ENCODE results near the gene CHCHD1. TPM values are rescaled to one million over a fixed set of nuclear protein-coding genes. Genes with fewer than 3 reads are reported as not detected.

CHCHD1 gene
- total and polyA plus RNA-seq, 2 experiments from 2014 or later = 45.3 to 95.2 TPM

- Histone ChIP-seq H3K9me2 (replicated peaks; ENCODE audit: insufficient read depth) (no peaks in the 10 kb centered on the region), H3K9me3 (ENCODE audit: low read depth) (no peaks in the 10 kb centered on the region), H3K27ac (no peak overlapping the region), H3K36me3 (replicated peaks; ENCODE audit: insufficient read depth, low read depth) (no peaks in the 10 kb centered on the region), H3K27me3 (no peaks in the 10 kb centered on the region), H3K79me2 (no peaks in the 10 kb centered on the region), H2AFZ (no peak overlapping the region), H3K4me1 (ENCODE audit: insufficient read depth) (no peaks in the 10 kb centered on the region), H4K20me1 (ENCODE audit: insufficient read depth, poor library complexity, severe bottlenecking) (no peaks in the 10 kb centered on the region), H3K4me3 (no peak overlapping the region), H3K4me2 (no peak overlapping the region)
- DNase-seq (ENCODE audit: low spot score) = no peak
- TF ChIP-seq EZH2 (IDR thresholded peaks at IDR 0.05; ENCODE audit: borderline replicate concordance) = no peak
- TF ChIP-seq, protein P1, sequence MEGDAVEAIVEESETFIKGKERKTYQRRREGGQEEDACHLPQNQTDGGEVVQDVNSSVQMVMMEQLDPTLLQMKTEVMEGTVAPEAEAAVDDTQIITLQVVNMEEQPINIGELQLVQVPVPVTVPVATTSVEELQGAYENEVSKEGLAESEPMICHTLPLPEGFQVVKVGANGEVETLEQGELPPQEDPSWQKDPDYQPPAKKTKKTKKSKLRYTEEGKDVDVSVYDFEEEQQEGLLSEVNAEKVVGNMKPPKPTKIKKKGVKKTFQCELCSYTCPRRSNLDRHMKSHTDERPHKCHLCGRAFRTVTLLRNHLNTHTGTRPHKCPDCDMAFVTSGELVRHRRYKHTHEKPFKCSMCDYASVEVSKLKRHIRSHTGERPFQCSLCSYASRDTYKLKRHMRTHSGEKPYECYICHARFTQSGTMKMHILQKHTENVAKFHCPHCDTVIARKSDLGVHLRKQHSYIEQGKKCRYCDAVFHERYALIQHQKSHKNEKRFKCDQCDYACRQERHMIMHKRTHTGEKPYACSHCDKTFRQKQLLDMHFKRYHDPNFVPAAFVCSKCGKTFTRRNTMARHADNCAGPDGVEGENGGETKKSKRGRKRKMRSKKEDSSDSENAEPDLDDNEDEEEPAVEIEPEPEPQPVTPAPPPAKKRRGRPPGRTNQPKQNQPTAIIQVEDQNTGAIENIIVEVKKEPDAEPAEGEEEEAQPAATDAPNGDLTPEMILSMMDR (IDR thresholded peaks at IDR 0.05; ENCODE audit: poor library complexity) = no peak
- no peak for TF ChIP-seq EZH2phosphoT487 (IDR thresholded peaks at IDR 0.05; ENCODE audit: low read depth, severe bottlenecking, unreplicated experiment)
- 94% methylated on average over 10 of the region's 10 CpGs for WGBS (ENCODE audit: low lambda C conversion rate, missing lambda C conversion rate)
Observed at GRCh38 chr10:73798927-73799560, 17.2 kb downstream of the CHCHD1 start.

- no peak overlapping the region for H3K4me2 ChIP-seq
- no peak for DNase-seq (ENCODE audit: low spot score)
- H3K9me2 ChIP-seq (replicated peaks; ENCODE audit: insufficient read depth) = no peaks in the 10 kb centered on the region
- no peaks in the 10 kb centered on the region for H3K27me3 ChIP-seq
- H3K27ac ChIP-seq = no peak overlapping the region
- no peaks in the 10 kb centered on the region for H3K36me3 ChIP-seq (replicated peaks; ENCODE audit: insufficient read depth, low read depth)
- no peak overlapping the region for H3K4me3 ChIP-seq
- TF ChIP-seq EZH2phosphoT487 (IDR thresholded peaks at IDR 0.05; ENCODE audit: low read depth, severe bottlenecking, unreplicated experiment) (no peak), EZH2 (IDR thresholded peaks at IDR 0.05; ENCODE audit: borderline replicate concordance) (no peak)
- TF ChIP-seq, protein P1 (IDR thresholded peaks at IDR 0.05; ENCODE audit: poor library complexity) = no peak
- no peaks in the 10 kb centered on the region for H3K4me1 ChIP-seq (ENCODE audit: insufficient read depth)
- H3K9me3 ChIP-seq (ENCODE audit: low read depth) = no peaks in the 10 kb centered on the region
- no peaks in the 10 kb centered on the region for H4K20me1 ChIP-seq (ENCODE audit: insufficient read depth, poor library complexity, severe bottlenecking)
- H3K79me2 ChIP-seq = no peaks in the 10 kb centered on the region
- no peak overlapping the region for H2AFZ ChIP-seq
- WGBS (ENCODE audit: low lambda C conversion rate, missing lambda C conversion rate) = 88% methylated on average over 9 of the region's 9 CpGs
Observed at GRCh38 chr10:73799899-73800559, 18.2 kb downstream of the CHCHD1 start.

GRCh38 chr10:73800560-73801252, 18.9 kb downstream of the CHCHD1 start:
- DNase-seq (ENCODE audit: low spot score) = no peak
- Histone ChIP-seq H4K20me1 (ENCODE audit: insufficient read depth, poor library complexity, severe bottlenecking) (no peaks in the 10 kb centered on the region), H3K9me3 (ENCODE audit: low read depth) (no peaks in the 10 kb centered on the region), H2AFZ (no peak overlapping the region), H3K36me3 (replicated peaks; ENCODE audit: insufficient read depth, low read depth) (no peaks in the 10 kb centered on the region), H3K79me2 (no peaks in the 10 kb centered on the region), H3K27me3 (no peaks in the 10 kb centered on the region), H3K9me2 (replicated peaks; ENCODE audit: insufficient read depth) (no peaks in the 10 kb centered on the region), H3K4me1 (ENCODE audit: insufficient read depth) (no peaks in the 10 kb centered on the region), H3K4me3 (no peak overlapping the region), H3K4me2 (no peak overlapping the region), H3K27ac (no peak overlapping the region)
- WGBS (ENCODE audit: low lambda C conversion rate, missing lambda C conversion rate) = 91% methylated on average over 13 of the region's 20 CpGs
- TF ChIP-seq EZH2 (IDR thresholded peaks at IDR 0.05; ENCODE audit: borderline replicate concordance) = no peak
- TF ChIP-seq, protein P1 (IDR thresholded peaks at IDR 0.05; ENCODE audit: poor library complexity) = no peak
- TF ChIP-seq EZH2phosphoT487 (IDR thresholded peaks at IDR 0.05; ENCODE audit: low read depth, severe bottlenecking, unreplicated experiment) = no peak
